ENCODE measurements around the gene VPS8. TPM values are rescaled to one million over a fixed set of nuclear protein-coding genes. Genes with fewer than 3 reads are reported as not detected.

The VPS8 gene
- total RNA-seq, 1 experiment from 2014 or later, result 39.7 TPM

DNA sequence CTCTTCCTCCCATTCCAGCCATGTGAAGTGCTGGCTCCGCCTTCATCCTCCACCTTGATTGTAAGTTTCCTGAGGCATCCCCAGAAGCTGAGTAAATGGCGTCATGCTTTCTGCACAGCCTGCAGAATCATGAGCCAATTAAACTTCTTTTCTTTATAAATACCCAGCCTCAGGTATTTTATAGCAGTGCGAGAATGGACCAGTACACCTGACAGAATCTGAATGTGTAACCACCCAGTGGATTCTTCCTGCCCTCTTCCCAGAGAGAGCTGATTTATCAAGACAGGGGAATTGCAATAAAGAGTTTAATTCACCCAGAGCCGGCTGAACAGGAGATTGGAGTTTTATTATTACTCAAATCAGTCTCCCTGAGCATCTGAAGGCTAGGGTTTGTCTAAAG lies 254.3 kb downstream of the VPS8 start:
- H3K27ac ChIP-seq (ENCODE audit: insufficient read length, low read depth, low read length), result no peak overlapping the region
- Mint-ChIP-seq H3K4me3 (no peak overlapping the region), H3K9me3 (peaks cover 6 to 7% of the 10 kb centered on the region in 2 experiments; a peak in 4 of 5 replicates), H3K27ac (no peak overlapping the region; a peak in 1 of 7 replicates), H3K4me1 (peaks cover 8 to 20% of the 10 kb centered on the region in 2 experiments; a peak in 3 of 4 replicates), H3K36me3 (ENCODE audit: insufficient read depth in 1 of 3, low read depth in 3 of 3) (peaks cover 1 to 6% (median 6%) of the 10 kb centered on the region in 3 experiments; a peak in 5 of 7 replicates), H3K27me3 (ENCODE audit: low read depth) (peaks cover 1% of the 10 kb centered on the region; the same call in 1 of the 2 replicates)
- H3K9ac ChIP-seq (ENCODE audit: extremely low read depth, insufficient read length, low read length), result no peak overlapping the region
- H3K23ac ChIP-seq (ENCODE audit: insufficient read length, low read depth, low read length), result no peak overlapping the region
- H3K79me1 ChIP-seq (ENCODE audit: insufficient read depth, low read depth, low read length, poor library complexity, severe bottlenecking), result no peaks in the 10 kb centered on the region
- no peak overlapping the region for H3K18ac ChIP-seq (ENCODE audit: insufficient read length, low read depth, low read length)
- no peak overlapping the region for H3K14ac ChIP-seq (ENCODE audit: insufficient read depth, low read length)
- H2BK12ac ChIP-seq (ENCODE audit: insufficient read length, low read depth, low read length), result no peak overlapping the region
- H3K4me2 ChIP-seq (ENCODE audit: insufficient read depth, insufficient read length, low read length), result no peak overlapping the region
- H2BK15ac ChIP-seq (ENCODE audit: low read depth, low read length), result no peak overlapping the region
- H2AFZ ChIP-seq (ENCODE audit: low read length), result no peak overlapping the region
- no peak overlapping the region for H3K56ac ChIP-seq (ENCODE audit: insufficient read length, low read depth, low read length)
- 0 out of 2 replicates have a peak, but pooled peaks cover 3% of the 10 kb centered on the region for H3K4me1 ChIP-seq (ENCODE audit: insufficient read depth, low read length)
- TF ChIP-seq, protein P1, sequence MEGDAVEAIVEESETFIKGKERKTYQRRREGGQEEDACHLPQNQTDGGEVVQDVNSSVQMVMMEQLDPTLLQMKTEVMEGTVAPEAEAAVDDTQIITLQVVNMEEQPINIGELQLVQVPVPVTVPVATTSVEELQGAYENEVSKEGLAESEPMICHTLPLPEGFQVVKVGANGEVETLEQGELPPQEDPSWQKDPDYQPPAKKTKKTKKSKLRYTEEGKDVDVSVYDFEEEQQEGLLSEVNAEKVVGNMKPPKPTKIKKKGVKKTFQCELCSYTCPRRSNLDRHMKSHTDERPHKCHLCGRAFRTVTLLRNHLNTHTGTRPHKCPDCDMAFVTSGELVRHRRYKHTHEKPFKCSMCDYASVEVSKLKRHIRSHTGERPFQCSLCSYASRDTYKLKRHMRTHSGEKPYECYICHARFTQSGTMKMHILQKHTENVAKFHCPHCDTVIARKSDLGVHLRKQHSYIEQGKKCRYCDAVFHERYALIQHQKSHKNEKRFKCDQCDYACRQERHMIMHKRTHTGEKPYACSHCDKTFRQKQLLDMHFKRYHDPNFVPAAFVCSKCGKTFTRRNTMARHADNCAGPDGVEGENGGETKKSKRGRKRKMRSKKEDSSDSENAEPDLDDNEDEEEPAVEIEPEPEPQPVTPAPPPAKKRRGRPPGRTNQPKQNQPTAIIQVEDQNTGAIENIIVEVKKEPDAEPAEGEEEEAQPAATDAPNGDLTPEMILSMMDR (conservative IDR thresholded peaks at IDR 0.05), result no peak
- H3T11ph ChIP-seq (ENCODE audit: low read length), result no peak overlapping the region
- no peak overlapping the region for H4K8ac ChIP-seq (replicated peaks; ENCODE audit: insufficient read length, low read depth, low read length)
- H3K23me2 ChIP-seq (ENCODE audit: insufficient read length, low read depth, low read length, poor library complexity, severe bottlenecking), result no peaks in the 10 kb centered on the region
- no peaks in the 10 kb centered on the region for H3K79me2 ChIP-seq (ENCODE audit: insufficient read depth, low read length)
- no peak for DNase-seq
- H4K5ac ChIP-seq (ENCODE audit: insufficient read length, low read depth, low read length), result no peak overlapping the region
- H3K9me3 ChIP-seq (ENCODE audit: control insufficient read depth, low read depth, low read length), result no peaks in the 10 kb centered on the region
- H3K4ac ChIP-seq (ENCODE audit: low read depth, low read length), result no peak overlapping the region
- H2AK5ac ChIP-seq (ENCODE audit: insufficient read length, low read length), result no peak overlapping the region
- no peak overlapping the region for H2BK120ac ChIP-seq (ENCODE audit: low read depth, low read length, poor library complexity, severe bottlenecking)
- no peaks in the 10 kb centered on the region for H3K27me3 ChIP-seq (ENCODE audit: insufficient read depth, low read length)
- H2BK20ac ChIP-seq (ENCODE audit: low read depth, low read length, poor library complexity, severe bottlenecking), result no peak overlapping the region
- no peak overlapping the region for H2BK5ac ChIP-seq (ENCODE audit: insufficient read length, low read length)
- no peak overlapping the region for H4K91ac ChIP-seq (ENCODE audit: insufficient read length, low read depth, low read length)
- WGBS (ENCODE audit: extremely low coverage, insufficient read length, low lambda C conversion rate), result no CpG with 5 or more reads among the region's 4 CpGs
- H4K20me1 ChIP-seq (ENCODE audit: control insufficient read depth, insufficient read depth, insufficient read length), result no peaks in the 10 kb centered on the region
